VCaP (cell line): ENCODE results near the gene RBM14.
A peak's percentile ranks its signal among the peaks of the same experiment; 100 is the strongest.

Experiments used
- H3K27ac ChIP-seq: fragments of 450-650 bp; 2 replicates; pipeline ENCODE4 v1.5.1; 2017
- CTCF ChIP-seq: fragments of 450-650 bp; conservative IDR thresholded peaks from 2 replicates; pipeline ENCODE4 v1.5.1; 2017; ENCODE audit warnings: mild to moderate bottlenecking, moderate library complexity

The RBM14 gene

DNA sequence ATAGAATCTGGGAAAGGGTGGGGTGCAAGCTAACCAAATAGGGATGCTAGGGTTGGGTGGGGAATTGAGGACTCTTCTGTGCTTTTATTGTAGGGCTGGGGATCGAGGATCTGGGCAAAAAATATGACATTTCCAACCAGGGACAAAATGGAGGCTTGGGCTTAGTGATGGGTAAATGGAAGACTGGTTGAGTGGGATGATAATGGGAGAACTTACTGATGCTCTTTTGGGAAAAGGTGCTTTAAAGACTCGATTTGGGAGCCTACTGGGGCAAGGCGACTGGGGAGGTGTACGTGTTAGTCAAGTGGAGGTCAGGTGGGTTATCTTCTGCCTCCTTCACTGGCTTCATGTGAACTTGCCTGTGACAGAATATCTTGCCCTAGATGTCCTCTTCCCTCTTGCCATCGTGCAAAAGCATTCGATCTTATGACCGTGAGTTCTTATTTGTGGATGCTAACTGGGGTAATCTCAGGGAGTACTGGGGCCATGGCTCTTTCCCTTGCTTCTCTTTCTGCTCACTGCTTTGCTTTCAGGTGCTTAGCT is 11.7 kb downstream of the RBM14 start:
- TF ChIP-seq CTCF, result no peak
- no peak overlapping the region for H3K27ac ChIP-seq

DNA sequence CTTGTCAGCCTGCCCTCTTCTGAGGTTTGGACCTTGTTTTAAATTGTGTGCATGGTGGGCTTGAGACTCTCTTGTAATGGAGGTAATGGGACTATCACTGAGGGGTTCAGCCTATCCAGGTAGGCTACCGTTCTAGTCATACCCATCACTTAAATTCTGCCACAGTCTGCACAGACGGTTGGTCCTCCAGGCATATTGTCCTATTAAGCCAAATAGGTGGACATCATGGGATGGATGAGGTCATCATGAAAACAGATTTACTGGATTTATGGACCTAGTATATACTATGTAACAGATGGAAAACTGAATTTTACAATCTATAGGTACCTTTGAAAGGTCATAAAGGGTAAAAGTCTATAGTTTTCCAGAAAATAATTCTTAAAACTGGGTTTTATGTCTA is 12.9 kb downstream of the RBM14 start:
- no peak overlapping the region for H3K27ac ChIP-seq
- no peak for TF ChIP-seq CTCF

DNA sequence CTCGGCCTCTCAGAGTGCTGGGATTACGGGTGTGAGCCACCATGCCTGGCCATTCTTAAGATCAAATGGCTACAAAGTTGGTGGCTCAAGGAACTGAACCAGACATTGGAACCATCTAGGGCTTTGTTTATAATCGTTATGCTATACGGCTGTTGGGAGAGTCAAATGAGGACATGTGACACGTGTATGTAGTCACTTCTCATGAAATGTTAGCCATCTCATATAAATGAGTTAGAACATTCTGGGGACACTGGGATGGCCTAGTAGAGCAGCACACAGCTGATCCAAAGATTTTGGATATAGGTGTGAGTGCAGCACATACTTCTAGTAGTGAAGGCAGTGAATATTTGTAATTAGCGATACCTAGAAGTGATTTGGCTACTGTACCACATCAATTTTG is 15.5 kb downstream of the RBM14 start:
- peak overlapping the region; percentile 51 for H3K27ac ChIP-seq
- TF ChIP-seq CTCF, result no peak

- peak overlapping the region; percentile 51 for H3K27ac ChIP-seq
- TF ChIP-seq CTCF, result no peak
These were observed 16.5 kb downstream of the RBM14 start for GRCh38 chr11:66632952-66633351.

- peak overlapping the region; percentile 91; the same call in 1 of the 2 replicates for H3K27ac ChIP-seq
- TF ChIP-seq CTCF, result no peak
These were observed 20.0 kb downstream of the RBM14 start for GRCh38 chr11:66636411-66636810.

GRCh38 chr11:66637557-66638176 is 21.2 kb downstream of the RBM14 start:
- TF ChIP-seq CTCF, result no peak
- peak overlapping the region; percentile 91 for H3K27ac ChIP-seq

DNA sequence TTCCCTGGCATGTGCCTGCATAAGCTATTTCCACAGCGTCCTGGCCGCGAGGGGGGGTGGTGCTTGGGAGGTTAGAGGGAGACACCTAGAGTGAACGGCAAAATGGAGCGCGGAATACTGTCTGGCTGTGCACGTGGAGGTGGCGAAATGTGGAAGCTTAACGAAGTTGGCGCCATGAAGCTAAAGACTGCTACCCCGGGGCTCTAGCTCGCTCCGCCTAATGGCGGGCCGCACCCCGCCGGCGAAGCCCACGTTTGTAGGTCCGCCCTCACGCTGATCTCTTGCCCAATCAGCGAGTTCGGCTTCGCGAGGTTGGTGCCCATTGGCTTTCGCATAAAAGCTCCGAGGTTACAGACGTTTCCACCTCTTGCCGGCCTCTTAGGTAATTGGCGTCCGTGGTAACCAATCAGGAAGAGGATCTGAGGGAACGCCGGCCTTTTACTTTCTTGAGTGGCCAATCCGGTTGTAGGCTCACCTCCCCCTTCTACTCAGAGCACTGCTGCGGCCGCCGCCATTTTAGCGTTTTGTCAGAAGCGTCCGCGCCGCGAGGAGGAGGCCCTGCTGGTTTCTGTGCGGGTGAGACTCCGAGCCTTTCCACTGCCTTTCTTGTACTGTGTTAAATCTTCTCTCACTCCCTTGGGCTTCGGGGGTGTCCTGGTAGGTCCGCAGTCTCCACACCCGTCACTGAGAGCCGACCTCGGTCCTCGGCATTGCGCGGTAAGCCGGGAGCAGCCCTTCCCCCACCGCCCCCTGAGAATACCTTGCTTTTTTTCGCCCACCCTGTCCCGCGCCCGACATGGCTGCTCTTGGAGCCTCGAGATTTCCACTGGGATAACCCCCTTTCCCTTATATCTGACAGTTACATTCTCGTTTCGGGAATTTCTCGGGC is 22.0 kb downstream of the RBM14 start, which contains the start of gene RBM4:
RBM4 (plus strand) TSS at position 527 of the 889 bp plus-strand sequence. CDS start 1,009 bp downstream, outside the sequence.
- peak within 1 kb of the TSS; percentile 91 for H3K27ac ChIP-seq
- TF ChIP-seq CTCF, result no peak; the same call in 1 of the 2 replicates
